Keratinocyte (primary cell): ENCODE measurements around the gene RHOC. TPM values are rescaled to one million over a fixed set of nuclear protein-coding genes. Genes with fewer than 3 reads are reported as not detected.

ENCODE experiments used
- DNase-seq: peaks from one replicate; pipeline ENCODE4 v3.0.0-alpha.2; 2011; ENCODE audit warnings: low read depth, missing footprints, low spot score
- FAIRE-seq: peaks from 2 replicates; lab custom pipeline; 2011; peaks lifted over from hg19 to GRCh38; lab: Jason Lieb, UNC
- H2AFZ ChIP-seq: 2 replicates; pipeline ENCODE4 v1.6.0; 2012; ENCODE audit warnings: low read length, control low read depth, inconsistent platforms; ENCODE audit not compliant: control insufficient read depth
- H3K27ac ChIP-seq: 2 replicates; pipeline ENCODE4 v1.5.1; 2011; ENCODE audit warnings: low read length; ENCODE audit not compliant: control insufficient read depth, insufficient read depth
- H3K27me3 ChIP-seq: 3 replicates; pipeline ENCODE4 v1.6.0; 2011; ENCODE audit warnings: low read length; ENCODE audit not compliant: control insufficient read depth, insufficient read depth; ENCODE audit errors: extremely low read depth
- H3K36me3 ChIP-seq, 2 experiments: 2 replicates in 1 of 2; 3 replicates in 1 of 2; pipeline ENCODE4 v1.5.1; 2011; ENCODE audit warnings: low read length in 2 of 2, mild to moderate bottlenecking in 1 of 2; ENCODE audit not compliant: control insufficient read depth in 2 of 2, insufficient read depth in 2 of 2; ENCODE audit errors: extremely low read depth in 1 of 2
- H3K4me1 ChIP-seq: 3 replicates; pipeline ENCODE4 v1.5.1; 2011; ENCODE audit warnings: low read length; ENCODE audit not compliant: control insufficient read depth, insufficient read depth; ENCODE audit errors: extremely low read depth
- H3K4me2 ChIP-seq: 3 replicates; pipeline ENCODE4 v1.6.0; 2011; ENCODE audit warnings: low read depth, low read length; ENCODE audit not compliant: control insufficient read depth, insufficient read depth; ENCODE audit errors: extremely low read depth
- H3K4me3 ChIP-seq, 3 experiments: fragments of 200-600 bp in 1 of 3; sonication (generic) in 1 of 3; 2 replicates in 2 of 3; 3 replicates in 1 of 3; pipeline ENCODE4 v1.5.1; 2011 to 2016; ENCODE audit warnings: low read length in 3 of 3, mild to moderate bottlenecking in 3 of 3, control low read depth in 2 of 3, inconsistent platforms in 1 of 3, low read depth in 1 of 3, mixed read lengths in 1 of 3, mixed run types in 1 of 3, moderate library complexity in 1 of 3; ENCODE audit not compliant: control insufficient read depth in 2 of 3, insufficient read depth in 2 of 3; ENCODE audit errors: extremely low read depth in 1 of 3
- H3K79me2 ChIP-seq: 2 replicates; pipeline ENCODE4 v1.6.0; 2012; ENCODE audit warnings: low read length; ENCODE audit not compliant: control insufficient read depth, insufficient read depth
- H3K9ac ChIP-seq: 3 replicates; pipeline ENCODE4 v1.6.0; 2011; ENCODE audit warnings: low read length; ENCODE audit not compliant: control insufficient read depth, insufficient read depth; ENCODE audit errors: extremely low read depth
- H3K9me1 ChIP-seq: 3 replicates; pipeline ENCODE4 v1.6.0; 2011; ENCODE audit warnings: low read length; ENCODE audit not compliant: control insufficient read depth, insufficient read depth; ENCODE audit errors: extremely low read depth
- H3K9me3 ChIP-seq: 2 replicates; pipeline ENCODE4 v1.5.1; 2012; ENCODE audit warnings: low read depth, low read length; ENCODE audit not compliant: control insufficient read depth
- H4K20me1 ChIP-seq: 3 replicates; pipeline ENCODE4 v1.6.0; 2011; ENCODE audit warnings: low read length; ENCODE audit not compliant: control insufficient read depth, insufficient read depth; ENCODE audit errors: extremely low read depth
- EZH2 ChIP-seq: IDR thresholded peaks from one replicate; pipeline ENCODE4 v1.6.1; 2012; ENCODE audit warnings: inconsistent platforms, mild to moderate bottlenecking, low read length, moderate library complexity
- dilution Hi-C: fragments of 300-500 bp; cut with MboI; formaldehyde crosslinking; loops from one replicate; pipeline ENCODE4 v1.7.0; 2020; ENCODE audit warnings: low sequenced_read_pairs; ENCODE audit not compliant: extremely low pct_ligation_motif_present
- polyA plus RNA-seq, 5 experiments: library from polyadenylated mRNA; depleted of rRNA in 3 of 5; stranded (reverse) in 3 of 5; stranded (forward) in 1 of 5; unstranded in 1 of 5; fragments of >200 nt; gene quantifications; 1 replicate in 1 of 5; 2 replicates in 3 of 5; 3 replicates in 1 of 5; pipeline versions ENCODE4 v1.2.1 to v1.2.3, GENCODE V29; 2011 to 2012; ENCODE audit warnings: missing spikeins in 2 of 5, low read depth in 1 of 5, low replicate concordance in 1 of 5
- TF ChIP-seq, protein P1 (sequence below), 3 experiments: IDR thresholded peaks in 1 of 3; conservative IDR thresholded peaks in 1 of 3; optimal IDR thresholded peaks in 1 of 3; 2 replicates in 2 of 3; 3 replicates in 1 of 3; pipeline versions ENCODE3 to v1.5.1; 2011; ENCODE audit warnings: low read length in 3 of 3, mild to moderate bottlenecking in 3 of 3, moderate library complexity in 2 of 3, control low read depth in 1 of 3, inconsistent platforms in 1 of 3; ENCODE audit not compliant: insufficient read depth in 2 of 3; ENCODE audit errors: extremely low read depth in 1 of 3

Gene RHOC
- polyA plus RNA-seq, 1 donor (not counting 4 experiments of a cell fraction or from before 2014, with no cell fraction given) = 639 TPM

DNA sequence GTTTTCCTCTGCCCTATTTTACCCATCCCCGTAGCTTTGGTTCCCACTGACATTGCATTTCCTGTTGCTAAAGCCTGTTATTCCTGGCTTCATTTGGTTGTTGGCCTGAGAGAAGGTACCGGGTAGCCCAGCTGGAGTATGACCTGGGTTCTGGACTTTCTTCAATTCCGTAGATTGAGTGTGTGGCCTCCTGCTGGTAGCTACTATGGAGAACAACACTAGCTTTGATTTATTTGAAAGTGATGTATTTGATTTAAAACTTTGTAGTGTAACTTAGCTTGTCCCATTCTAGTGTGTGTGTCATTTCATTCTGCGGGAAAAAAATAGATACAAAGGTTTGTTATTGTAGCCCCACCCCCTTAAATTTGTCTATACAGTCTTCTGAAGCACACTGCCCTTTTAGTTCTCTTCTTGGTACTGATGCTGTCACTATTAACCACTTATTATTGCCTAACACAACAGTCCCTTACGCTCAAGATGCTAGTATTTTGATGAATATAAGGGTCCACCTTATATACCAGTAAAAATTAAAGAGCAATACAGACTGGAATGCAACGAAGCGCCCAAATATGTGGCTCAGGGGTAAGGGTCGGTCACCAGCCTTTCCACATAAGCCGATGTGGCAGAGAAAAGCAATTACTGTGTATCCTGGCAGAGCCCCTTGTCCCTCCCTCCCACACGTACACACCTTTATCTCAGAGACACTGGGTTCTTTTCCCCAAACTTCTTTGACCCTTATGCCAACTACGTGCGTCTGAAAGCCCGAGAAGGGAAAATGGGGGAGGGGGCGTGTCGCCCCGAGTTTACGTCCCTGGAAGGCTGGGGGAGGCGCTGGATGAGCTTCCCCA is 33.1 kb downstream of the RHOC start:
- no peak for DNase-seq

DNA sequence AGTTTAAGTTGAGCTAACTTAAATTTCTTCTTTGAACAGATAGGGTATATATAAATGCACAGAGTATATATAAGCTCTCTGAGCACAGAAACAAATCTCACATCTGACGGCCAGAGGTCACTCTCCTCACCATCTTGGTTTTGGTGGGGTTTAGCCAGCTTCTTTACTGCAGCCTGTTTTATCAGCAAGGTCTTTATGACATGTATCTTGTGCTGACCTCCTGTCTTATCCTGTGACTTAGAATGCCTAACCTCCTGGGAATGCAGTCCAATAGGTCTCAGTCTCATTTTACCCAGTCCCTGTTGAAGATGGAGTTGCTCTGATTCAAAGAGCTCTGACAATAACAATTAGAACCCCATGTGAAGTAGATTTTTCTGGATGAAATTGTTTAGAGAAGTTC is 34.1 kb downstream of the RHOC start:
- H3K9me3 ChIP-seq = no peaks in the 10 kb centered on the region
- H4K20me1 ChIP-seq = no peaks in the 10 kb centered on the region
- no peak for TF ChIP-seq EZH2
- TF ChIP-seq, protein P1, sequence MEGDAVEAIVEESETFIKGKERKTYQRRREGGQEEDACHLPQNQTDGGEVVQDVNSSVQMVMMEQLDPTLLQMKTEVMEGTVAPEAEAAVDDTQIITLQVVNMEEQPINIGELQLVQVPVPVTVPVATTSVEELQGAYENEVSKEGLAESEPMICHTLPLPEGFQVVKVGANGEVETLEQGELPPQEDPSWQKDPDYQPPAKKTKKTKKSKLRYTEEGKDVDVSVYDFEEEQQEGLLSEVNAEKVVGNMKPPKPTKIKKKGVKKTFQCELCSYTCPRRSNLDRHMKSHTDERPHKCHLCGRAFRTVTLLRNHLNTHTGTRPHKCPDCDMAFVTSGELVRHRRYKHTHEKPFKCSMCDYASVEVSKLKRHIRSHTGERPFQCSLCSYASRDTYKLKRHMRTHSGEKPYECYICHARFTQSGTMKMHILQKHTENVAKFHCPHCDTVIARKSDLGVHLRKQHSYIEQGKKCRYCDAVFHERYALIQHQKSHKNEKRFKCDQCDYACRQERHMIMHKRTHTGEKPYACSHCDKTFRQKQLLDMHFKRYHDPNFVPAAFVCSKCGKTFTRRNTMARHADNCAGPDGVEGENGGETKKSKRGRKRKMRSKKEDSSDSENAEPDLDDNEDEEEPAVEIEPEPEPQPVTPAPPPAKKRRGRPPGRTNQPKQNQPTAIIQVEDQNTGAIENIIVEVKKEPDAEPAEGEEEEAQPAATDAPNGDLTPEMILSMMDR (optimal IDR thresholded peaks at IDR 0.05 in 1 of 3, IDR thresholded peaks at IDR 0.05 in 1 of 3, conservative IDR thresholded peaks at IDR 0.05 in 1 of 3; ENCODE audit: extremely low read depth in 1 of 3, insufficient read depth in 2 of 3, low read length in 3 of 3) = no peak
- no peak overlapping the region for H3K9ac ChIP-seq
- H3K27ac ChIP-seq = no peak overlapping the region
- no peak overlapping the region for H2AFZ ChIP-seq
- DNase-seq = no peak
- peaks cover 8% of the 10 kb centered on the region for H3K79me2 ChIP-seq
- H3K9me1 ChIP-seq = no peaks in the 10 kb centered on the region
- peaks cover 8 to 16% of the 10 kb centered on the region in 2 experiments for H3K36me3 ChIP-seq
- dilution Hi-C loops = no loop called here
- FAIRE-seq = no peak
- H3K4me2 ChIP-seq = no peak overlapping the region
- no peak overlapping the region for H3K4me3 ChIP-seq
- H3K4me1 ChIP-seq = peaks cover 20% of the 10 kb centered on the region
- no peaks in the 10 kb centered on the region for H3K27me3 ChIP-seq

More for the DNA sequence above, 33.1 kb downstream of the RHOC start:
- Histone ChIP-seq H3K36me3 (peaks cover 8 to 15% of the 10 kb centered on the region in 2 experiments), H3K27ac (peak overlapping the region; percentile 80), H3K27me3 (no peaks in the 10 kb centered on the region), H3K79me2 (peaks cover 14% of the 10 kb centered on the region), H3K4me3 (peak overlapping the region; percentile 79 to 90 (median 85)), H2AFZ (no peak overlapping the region), H3K9me1 (no peaks in the 10 kb centered on the region), H4K20me1 (no peaks in the 10 kb centered on the region), H3K9me3 (no peaks in the 10 kb centered on the region), H3K9ac (peak overlapping the region; percentile 84), H3K4me1 (peaks cover 20% of the 10 kb centered on the region), H3K4me2 (peak overlapping the region; percentile 94)
- dilution Hi-C loops = no loop called here
- TF ChIP-seq, protein P1 (optimal IDR thresholded peaks at IDR 0.05 in 1 of 3, IDR thresholded peaks at IDR 0.05 in 1 of 3, conservative IDR thresholded peaks at IDR 0.05 in 1 of 3; ENCODE audit: extremely low read depth in 1 of 3, insufficient read depth in 2 of 3, low read length in 3 of 3) = peak; percentile 36 to 59 (median 52)
- no peak for TF ChIP-seq EZH2
- peak; percentile 63 for FAIRE-seq
